GM12875 (cell line): Measurements from ENCODE around the gene REV3L.

Experiments used
- H3K4me3 ChIP-seq: one replicate; pipeline ENCODE4 v1.5.1; 2011; ENCODE audit warnings: low read depth, low read length, control low read depth
- CTCF ChIP-seq: IDR thresholded peaks from 2 replicates; pipeline ENCODE4 v1.5.1; 2011; ENCODE audit warnings: low read depth, mild to moderate bottlenecking, control low read depth, inconsistent platforms, low read length, moderate library complexity, borderline replicate concordance; ENCODE audit not compliant: insufficient read depth

Gene REV3L

GRCh38 chr6:111269401-111269970 lies 213.5 kb downstream of the REV3L start:
- no peak overlapping the region for H3K4me3 ChIP-seq
- TF ChIP-seq CTCF: no peak

GRCh38 chr6:111267764-111268333 lies 215.2 kb downstream of the REV3L start:
- TF ChIP-seq CTCF: no peak
- no peak overlapping the region for H3K4me3 ChIP-seq

GRCh38 chr6:111266276-111266675 lies 216.7 kb downstream of the REV3L start:
- TF ChIP-seq CTCF: no peak

GRCh38 chr6:111265842-111266241 lies 217.2 kb downstream of the REV3L start:
- TF ChIP-seq CTCF: no peak
- no peak overlapping the region for H3K4me3 ChIP-seq

More at GRCh38 chr6:111266276-111266675, 216.7 kb downstream of the REV3L start:
- no peak overlapping the region for H3K4me3 ChIP-seq

GRCh38 chr6:111263837-111264236 lies 219.2 kb downstream of the REV3L start:
- TF ChIP-seq CTCF: no peak
- H3K4me3 ChIP-seq: no peak overlapping the region

GRCh38 chr6:111260570-111261298 lies 222.3 kb downstream of the REV3L start:
- no peak overlapping the region for H3K4me3 ChIP-seq
- TF ChIP-seq CTCF: no peak
